Measurements from ENCODE around the gene IMMP2L. TPM values are rescaled to one million over a fixed set of nuclear protein-coding genes. Genes with fewer than 3 reads are reported as not detected.

The IMMP2L gene
- total RNA-seq, 2 donors from 2014 or later: 10.5 to 17.4 TPM

DNA sequence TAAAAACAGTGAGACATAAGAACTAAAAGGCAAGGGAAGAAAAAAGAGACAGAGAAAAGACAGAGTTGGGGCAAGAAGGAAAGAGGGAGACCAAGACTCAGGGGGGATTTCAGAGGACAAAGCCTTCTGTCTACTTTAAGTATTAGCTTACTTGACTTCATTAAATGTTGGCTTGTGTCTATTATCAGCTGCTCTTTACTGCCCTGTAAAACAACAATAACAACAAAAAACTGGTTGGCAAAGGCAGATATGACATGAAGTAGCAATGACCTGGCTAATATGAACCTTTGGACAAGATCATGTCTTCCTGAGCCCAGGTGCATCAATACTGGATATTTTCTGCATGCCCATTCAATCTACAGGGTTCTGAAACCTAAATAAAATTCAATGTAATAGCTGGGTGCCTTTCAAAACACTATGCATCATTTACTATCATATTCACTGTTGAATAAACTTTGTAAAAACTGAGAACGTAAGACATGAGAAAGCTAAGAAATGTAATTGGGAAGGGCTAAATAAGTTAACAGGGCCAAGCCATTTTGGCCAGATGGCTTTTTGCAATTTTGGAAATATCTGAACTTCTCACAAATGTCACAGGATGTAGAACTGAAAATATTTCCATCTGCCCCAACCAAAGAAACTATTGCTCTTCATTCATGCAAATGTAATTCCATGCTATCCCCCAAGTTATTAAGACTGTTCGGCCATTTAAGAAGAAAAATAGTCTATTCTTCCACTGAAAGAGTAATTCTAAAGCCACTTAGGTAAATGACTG is 422.0 kb downstream of the IMMP2L start:
- ATAC-seq (no peak), DNase-seq (no peak)
- Histone ChIP-seq H3K4me1 (peaks cover 9% of the 10 kb centered on the region), H3K36me3 (replicated peaks in 1 of 2; ENCODE audit: insufficient read depth in 1 of 2, low read depth in 2 of 2) (no peaks in the 10 kb centered on the region), H3K27ac (no peak overlapping the region), H3K27me3 (no peaks in the 10 kb centered on the region), H3K9me3 (no peaks in the 10 kb centered on the region), H3K4me3 (no peak overlapping the region)
- WGBS, 2 donors: 83 to 87% methylated on average over 2 of the region's 2 CpGs
- TF ChIP-seq, protein P1, sequence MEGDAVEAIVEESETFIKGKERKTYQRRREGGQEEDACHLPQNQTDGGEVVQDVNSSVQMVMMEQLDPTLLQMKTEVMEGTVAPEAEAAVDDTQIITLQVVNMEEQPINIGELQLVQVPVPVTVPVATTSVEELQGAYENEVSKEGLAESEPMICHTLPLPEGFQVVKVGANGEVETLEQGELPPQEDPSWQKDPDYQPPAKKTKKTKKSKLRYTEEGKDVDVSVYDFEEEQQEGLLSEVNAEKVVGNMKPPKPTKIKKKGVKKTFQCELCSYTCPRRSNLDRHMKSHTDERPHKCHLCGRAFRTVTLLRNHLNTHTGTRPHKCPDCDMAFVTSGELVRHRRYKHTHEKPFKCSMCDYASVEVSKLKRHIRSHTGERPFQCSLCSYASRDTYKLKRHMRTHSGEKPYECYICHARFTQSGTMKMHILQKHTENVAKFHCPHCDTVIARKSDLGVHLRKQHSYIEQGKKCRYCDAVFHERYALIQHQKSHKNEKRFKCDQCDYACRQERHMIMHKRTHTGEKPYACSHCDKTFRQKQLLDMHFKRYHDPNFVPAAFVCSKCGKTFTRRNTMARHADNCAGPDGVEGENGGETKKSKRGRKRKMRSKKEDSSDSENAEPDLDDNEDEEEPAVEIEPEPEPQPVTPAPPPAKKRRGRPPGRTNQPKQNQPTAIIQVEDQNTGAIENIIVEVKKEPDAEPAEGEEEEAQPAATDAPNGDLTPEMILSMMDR (IDR thresholded peaks at IDR 0.05): no peak
- TF ChIP-seq POLR2A (IDR thresholded peaks at IDR 0.05): no peak
- intact Hi-C loops (cut with DNase I): no loop called here

GRCh38 chr7:111138586-111138985 is 423.7 kb downstream of the IMMP2L start:
- no peak for ATAC-seq

GRCh38 chr7:111138193-111138569 is 424.1 kb downstream of the IMMP2L start:
- Histone ChIP-seq H3K27ac (no peak overlapping the region), H3K27me3 (no peaks in the 10 kb centered on the region), H3K4me3 (no peak overlapping the region), H3K9me3 (no peaks in the 10 kb centered on the region), H3K4me1 (peaks cover 9% of the 10 kb centered on the region), H3K36me3 (replicated peaks in 1 of 2; ENCODE audit: insufficient read depth in 1 of 2, low read depth in 2 of 2) (no peaks in the 10 kb centered on the region)
- ATAC-seq (no peak), DNase-seq (peak in 3 of 4 donors; percentile 3 to 26 (median 11))
- intact Hi-C loops (cut with DNase I): no loop called here
- TF ChIP-seq POLR2A (IDR thresholded peaks at IDR 0.05): no peak
- TF ChIP-seq, protein P1 (IDR thresholded peaks at IDR 0.05): no peak
- WGBS, 2 donors: 53 to 59% methylated on average over 2 of the region's 2 CpGs

More at GRCh38 chr7:111138586-111138985, 423.7 kb downstream of the IMMP2L start:
- no peak for TF ChIP-seq POLR2A (IDR thresholded peaks at IDR 0.05)
- TF ChIP-seq, protein P1 (IDR thresholded peaks at IDR 0.05): no peak
- H3K9me3 ChIP-seq: no peaks in the 10 kb centered on the region
- DNase-seq: no peak
- no peak overlapping the region for H3K27ac ChIP-seq
- no peaks in the 10 kb centered on the region for H3K36me3 ChIP-seq (replicated peaks in 1 of 2; ENCODE audit: insufficient read depth in 1 of 2, low read depth in 2 of 2)
- intact Hi-C loops (cut with DNase I): no loop called here
- peaks cover 9% of the 10 kb centered on the region for H3K4me1 ChIP-seq
- no peak overlapping the region for H3K4me3 ChIP-seq
- H3K27me3 ChIP-seq: no peaks in the 10 kb centered on the region

DNA sequence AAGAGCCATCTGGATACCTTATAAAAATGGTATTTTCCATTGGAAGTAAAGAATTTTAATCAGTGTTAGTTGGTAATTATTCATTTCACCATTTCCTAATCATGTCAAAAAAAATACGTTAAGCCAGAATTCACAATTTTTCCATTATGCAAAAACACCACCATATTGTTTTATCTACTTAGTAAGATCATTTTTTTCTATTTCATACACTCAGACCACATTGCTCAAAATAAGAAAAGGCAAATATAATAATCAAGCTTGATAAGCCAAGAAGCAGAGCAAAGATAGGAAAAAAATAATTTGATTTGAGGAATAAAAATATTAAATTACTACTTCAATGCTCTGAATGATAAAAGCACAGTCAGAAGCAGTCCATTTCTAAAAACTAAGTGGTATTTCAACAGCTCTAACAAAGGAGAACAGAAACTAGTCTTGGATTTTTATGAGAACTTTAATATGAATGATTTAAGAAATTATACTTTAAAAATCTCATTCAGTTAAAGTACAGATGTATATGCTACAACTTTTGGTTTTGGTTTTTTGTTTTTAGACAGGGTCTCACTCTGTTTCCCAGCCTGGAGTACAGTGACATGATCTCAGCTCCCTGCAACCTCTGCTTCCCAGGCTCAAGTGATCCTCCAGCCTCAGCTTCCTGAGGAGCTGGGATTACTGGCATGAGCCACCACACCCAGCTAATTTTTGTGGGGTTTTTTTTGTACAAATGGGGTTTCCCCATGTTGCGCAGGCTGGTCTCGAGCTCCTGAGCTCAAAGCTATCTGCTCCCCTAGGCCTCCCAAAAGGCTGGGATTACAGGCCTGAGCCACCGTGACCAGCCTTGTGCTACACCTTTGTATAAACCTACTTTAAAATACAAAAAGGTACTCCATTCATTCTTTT is 424.7 kb downstream of the IMMP2L start:
- 82 to 85% methylated on average over 4 of the region's 4 CpGs for WGBS, 2 donors
- DNase-seq (no peak), ATAC-seq (no peak)
- Histone ChIP-seq H3K4me1 (peaks cover 9% of the 10 kb centered on the region), H3K36me3 (replicated peaks in 1 of 2; ENCODE audit: insufficient read depth in 1 of 2, low read depth in 2 of 2) (no peaks in the 10 kb centered on the region), H3K27ac (no peak overlapping the region), H3K4me3 (no peak overlapping the region), H3K9me3 (no peaks in the 10 kb centered on the region), H3K27me3 (no peaks in the 10 kb centered on the region)
- no peak for TF ChIP-seq POLR2A (IDR thresholded peaks at IDR 0.05)
- TF ChIP-seq, protein P1 (IDR thresholded peaks at IDR 0.05): no peak
- intact Hi-C loops (cut with DNase I): no loop called here

Data from body of pancreas (tissue), 4 donors.